ENCODE data around the gene CASK.

- TF ChIP-seq CTCF (IDR thresholded peaks at IDR 0.05) (no peak), POLR2A (IDR thresholded peaks at IDR 0.05) (no peak)
Observed at GRCh38 chrX:41688156-41688555, 235.2 kb downstream of the CASK start.

All from prostate gland (tissue), 2 donors.